Spleen (tissue), 11 donors: ENCODE measurements around the gene NRG4. TPM values are rescaled to one million over a fixed set of nuclear protein-coding genes. Genes with fewer than 3 reads are reported as not detected.
"Not testable (repeated sequence)": the region's sequence is repeated elsewhere in the genome, so short reads cannot be mapped to it uniquely, and the experiment has no call there.

Experiments
- DNase-seq: peaks from one replicate; pipeline ENCODE4 v3.0.0-alpha.2; 2020
- H3K27ac ChIP-seq, 8 donors: fragments of 200-600 bp; sonication (generic) in 7 of 8; 1 replicate in 4 of 8; 2 replicates in 4 of 8; pipeline versions ENCODE4 v1.5.0 to v1.8.0; 2016 to 2021; ENCODE audit warnings: inconsistent platforms in 4 of 8, mild to moderate bottlenecking in 4 of 8, moderate library complexity in 1 of 8
- H3K27me3 ChIP-seq, 7 donors: fragments of 200-600 bp; sonication (generic) in 6 of 7; replicated peaks in 1 of 7; 1 replicate in 4 of 7; 2 replicates in 3 of 7; pipeline versions ENCODE4 v1.5.0 to v1.8.0; 2016 to 2021; ENCODE audit warnings: inconsistent platforms in 3 of 7, mild to moderate bottlenecking in 1 of 7
- H3K36me3 ChIP-seq, 6 donors: fragments of 200-600 bp; sonication (generic) in 5 of 6; 1 replicate in 4 of 6; 2 replicates in 2 of 6; pipeline versions ENCODE4 v1.5.0 to v1.8.0; 2016 to 2021; ENCODE audit warnings: inconsistent platforms in 2 of 6
- H3K4me1 ChIP-seq, 6 donors: fragments of 200-600 bp; sonication (generic) in 5 of 6; 1 replicate in 3 of 6; 2 replicates in 3 of 6; pipeline versions ENCODE4 v1.5.0 to v1.8.0; 2016 to 2021; ENCODE audit warnings: inconsistent platforms in 3 of 6
- H3K4me3 ChIP-seq, 8 donors: fragments of 200-600 bp; sonication (generic) in 7 of 8; 1 replicate in 4 of 8; 2 replicates in 4 of 8; pipeline versions ENCODE4 v1.5.0 to v1.8.0; 2016 to 2021; ENCODE audit warnings: inconsistent platforms in 4 of 8, mild to moderate bottlenecking in 4 of 8, moderate library complexity in 2 of 8
- H3K9me3 ChIP-seq, 8 donors: fragments of 200-600 bp; sonication (generic) in 7 of 8; 1 replicate in 4 of 8; 2 replicates in 4 of 8; pipeline versions ENCODE4 v1.5.0 to v1.8.0; 2016 to 2021; ENCODE audit warnings: inconsistent platforms in 4 of 8
- POLR2A ChIP-seq, 3 donors: fragments of 450-650 bp; IDR thresholded peaks; one replicate each; pipeline ENCODE4 v1.5.1; 2017; ENCODE audit warnings: antibody characterized with exemption in 3 of 3, mild to moderate bottlenecking in 1 of 3
- POLR2AphosphoS5 ChIP-seq, 3 donors: sonication (generic); formaldehyde crosslinking; IDR thresholded peaks; one replicate each; pipeline ENCODE4 v1.5.1; 2017; ENCODE audit warnings: antibody characterized with exemption in 3 of 3
- WGBS, 5 donors: extraction: QIAGEN DNeasy Blood & Tissue Kit in 3 of 5; methylation state at CpG; one replicate each; pipeline versions ENCODE4 v1.1.5 to v1.1.7; 2013 to 2018; 5-methylcytosine and 5-hydroxymethylcytosine counted together
- intact Hi-C: fragments of 100-400 bp; cut with DNase I; formaldehyde crosslinking; loops from one replicate; pipeline ENCODE4 v1.15.0; 2023; ENCODE audit warnings: low total_unique reads
- polyA plus RNA-seq, 3 donors: library from polyadenylated mRNA; stranded (reverse); fragments of 200-250 nt; gene quantifications; one replicate each; pipeline ENCODE4 v1.2.1, GENCODE V29; 2013
- total RNA-seq, 7 donors: library from RNA; depleted of rRNA in 3 of 7; stranded (reverse); fragments of >200 nt in 3 of 7; fragmentation: NEBNext Ultra II Directional in 4 of 7; extraction: Animal tissue kit (Norgen Biotek cat#: 25700) in 4 of 7; gene quantifications; one replicate each; pipeline versions ENCODE4 v1.1.0 to v1.2.1, GENCODE V29; 2016 to 2021
- TF ChIP-seq, protein P1 (sequence below), 11 experiments: fragments of 200-600 bp in 7 of 11; fragments of 450-650 bp in 4 of 11; sonication (generic) in 4 of 11; IDR thresholded peaks in 8 of 11; conservative IDR thresholded peaks in 3 of 11; 1 replicate in 7 of 11; 2 replicates in 4 of 11; pipeline versions ENCODE4 v1.4.0 to v1.8.0; 2016 to 2021; ENCODE audit warnings: antibody characterized with exemption in 11 of 11, inconsistent platforms in 4 of 11, mild to moderate bottlenecking in 1 of 11
- donor health status: healthy with polysubstance abuse.
- donor health status: DM: no; HTN: no; CAD: no; lungs with moderate emphysema.
- donor health status: DM: no; HTN: no; CAD: no.
- donor health status: Bipolar disorder and iron deficiency.
- donor health status: healthy.
- donor health status: DM: no; HTN: no; CAD: no.
- donor health status: DM: yes; HTN: yes; CAD: no.

NRG4 gene
- total and polyA plus RNA-seq, 10 donors: 0.09 to 0.76 (median 0.42) TPM; not detected in 5

DNA sequence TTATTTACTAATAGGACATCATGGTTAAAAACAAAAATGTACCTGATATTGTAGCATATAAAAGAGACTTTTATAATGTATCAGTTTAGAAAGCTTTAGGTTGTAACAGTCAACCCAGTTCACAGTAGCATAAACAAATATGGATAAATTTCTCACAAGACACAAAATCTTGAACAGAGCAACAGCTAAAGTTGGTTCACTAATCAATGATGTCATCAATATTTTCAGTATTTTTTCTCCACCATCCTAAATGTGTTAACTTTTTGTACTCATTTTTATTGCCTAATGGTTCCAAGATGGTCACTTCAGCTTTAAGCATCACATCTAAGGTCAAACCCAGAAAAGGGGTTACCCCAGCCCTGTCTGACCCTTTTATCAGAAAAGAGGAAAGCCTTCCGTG lies 21.2 kb upstream of the NRG4 start:
- 91 to 100% (median 97%) methylated on average over 1 of the region's 1 CpG for WGBS, 5 donors
- Histone ChIP-seq H3K9me3 (peaks cover 0 to 7% (median 0%) of the 10 kb centered on the region in 8 donors), H3K27ac (no peak overlapping the region), H3K27me3 (no peaks in the 10 kb centered on the region), H3K36me3 (no peaks in the 10 kb centered on the region), H3K4me3 (no peak overlapping the region), H3K4me1 (no peaks in the 10 kb centered on the region)
- TF ChIP-seq POLR2AphosphoS5 (IDR thresholded peaks at IDR 0.05) (no peak), POLR2A (IDR thresholded peaks at IDR 0.05) (no peak)
- TF ChIP-seq, protein P1, sequence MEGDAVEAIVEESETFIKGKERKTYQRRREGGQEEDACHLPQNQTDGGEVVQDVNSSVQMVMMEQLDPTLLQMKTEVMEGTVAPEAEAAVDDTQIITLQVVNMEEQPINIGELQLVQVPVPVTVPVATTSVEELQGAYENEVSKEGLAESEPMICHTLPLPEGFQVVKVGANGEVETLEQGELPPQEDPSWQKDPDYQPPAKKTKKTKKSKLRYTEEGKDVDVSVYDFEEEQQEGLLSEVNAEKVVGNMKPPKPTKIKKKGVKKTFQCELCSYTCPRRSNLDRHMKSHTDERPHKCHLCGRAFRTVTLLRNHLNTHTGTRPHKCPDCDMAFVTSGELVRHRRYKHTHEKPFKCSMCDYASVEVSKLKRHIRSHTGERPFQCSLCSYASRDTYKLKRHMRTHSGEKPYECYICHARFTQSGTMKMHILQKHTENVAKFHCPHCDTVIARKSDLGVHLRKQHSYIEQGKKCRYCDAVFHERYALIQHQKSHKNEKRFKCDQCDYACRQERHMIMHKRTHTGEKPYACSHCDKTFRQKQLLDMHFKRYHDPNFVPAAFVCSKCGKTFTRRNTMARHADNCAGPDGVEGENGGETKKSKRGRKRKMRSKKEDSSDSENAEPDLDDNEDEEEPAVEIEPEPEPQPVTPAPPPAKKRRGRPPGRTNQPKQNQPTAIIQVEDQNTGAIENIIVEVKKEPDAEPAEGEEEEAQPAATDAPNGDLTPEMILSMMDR (IDR thresholded peaks at IDR 0.05 in 8 of 11, conservative IDR thresholded peaks at IDR 0.05 in 3 of 11): no peak
- no peak for DNase-seq
- intact Hi-C loops: no loop called here

- Histone ChIP-seq H3K9me3 (peaks cover 0 to 7% (median 2%) of the 10 kb centered on the region in 8 donors), H3K27ac (no peak overlapping the region), H3K27me3 (no peaks in the 10 kb centered on the region), H3K4me1 (no peaks in the 10 kb centered on the region), H3K4me3 (no peak overlapping the region), H3K36me3 (no peaks in the 10 kb centered on the region)
- intact Hi-C loops: no loop called here
- TF ChIP-seq, protein P1 (IDR thresholded peaks at IDR 0.05 in 8 of 11, conservative IDR thresholded peaks at IDR 0.05 in 3 of 11): no peak
- TF ChIP-seq POLR2A (IDR thresholded peaks at IDR 0.05) (no peak), POLR2AphosphoS5 (IDR thresholded peaks at IDR 0.05) (no peak)
- no peak for DNase-seq
- WGBS, 5 donors: 87 to 97% (median 94%) methylated on average over 1 of the region's 1 CpG
Observed at GRCh38 chr15:76032046-76032445, 19.8 kb upstream of the NRG4 start.

GRCh38 chr15:76024021-76024768 lies 12.0 kb upstream of the NRG4 start:
- no peak overlapping the region for H3K27ac ChIP-seq
- WGBS, 5 donors: 86 to 93% (median 88%) methylated on average over 4 of the region's 4 CpGs
- intact Hi-C loops: no loop called here
- no peaks in the 10 kb centered on the region for H3K36me3 ChIP-seq
- H3K27me3 ChIP-seq: peaks cover 0 to 18% (median 0%) of the 10 kb centered on the region in 7 donors
- peaks cover 5 to 29% (median 23%) of the 10 kb centered on the region in 8 donors for H3K9me3 ChIP-seq
- DNase-seq: no peak
- no peaks in the 10 kb centered on the region for H3K4me1 ChIP-seq
- H3K4me3 ChIP-seq: no peak overlapping the region
- no peak for TF ChIP-seq POLR2AphosphoS5 (IDR thresholded peaks at IDR 0.05)
- TF ChIP-seq POLR2A (IDR thresholded peaks at IDR 0.05): no peak
- TF ChIP-seq, protein P1 (IDR thresholded peaks at IDR 0.05 in 8 of 11, conservative IDR thresholded peaks at IDR 0.05 in 3 of 11): no peak

DNA sequence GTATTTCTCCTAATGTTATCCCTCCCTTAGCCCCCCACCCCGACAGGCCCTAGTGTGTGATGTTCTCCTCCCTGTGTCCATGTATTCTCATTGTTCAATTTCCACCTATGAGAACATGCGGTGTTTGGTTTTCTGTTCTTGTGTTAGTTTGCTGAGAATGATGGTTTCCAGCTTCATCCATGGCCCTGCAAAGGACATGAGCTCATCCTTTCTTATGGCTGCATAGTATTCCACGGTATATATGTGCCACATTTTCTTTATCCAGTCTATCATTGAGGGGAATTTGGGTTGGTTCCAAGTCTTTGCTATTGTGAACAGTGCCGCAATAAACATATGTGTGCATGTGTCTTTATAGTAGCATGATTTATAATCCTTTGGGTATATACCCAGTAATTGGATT lies 1.2 kb upstream of the NRG4 start:
- H3K4me3 ChIP-seq, intact Hi-C loops, H3K27me3 ChIP-seq, DNase-seq, H3K36me3 ChIP-seq, H3K27ac ChIP-seq: not testable (repeated sequence)
- Histone ChIP-seq H3K9me3 (peaks cover 0 to 36% (median 23%) of the 10 kb centered on the region in 8 donors), H3K4me1 (peaks cover 0 to 13% (median 0%) of the 10 kb centered on the region in 6 donors)
- 93 to 96% (median 94%) methylated on average over 4 of the region's 4 CpGs for WGBS, 5 donors
